ENCODE results near the gene CPD.

The CPD gene

GRCh38 chr17:30354701-30355100 is 24.0 kb upstream of the CPD start:
- DNase-seq (ENCODE audit: low read depth in 2 of 2) = no peak

GRCh38 chr17:30357476-30357875 is 21.3 kb upstream of the CPD start:
- no peak for DNase-seq (ENCODE audit: low read depth in 2 of 2)

DNA sequence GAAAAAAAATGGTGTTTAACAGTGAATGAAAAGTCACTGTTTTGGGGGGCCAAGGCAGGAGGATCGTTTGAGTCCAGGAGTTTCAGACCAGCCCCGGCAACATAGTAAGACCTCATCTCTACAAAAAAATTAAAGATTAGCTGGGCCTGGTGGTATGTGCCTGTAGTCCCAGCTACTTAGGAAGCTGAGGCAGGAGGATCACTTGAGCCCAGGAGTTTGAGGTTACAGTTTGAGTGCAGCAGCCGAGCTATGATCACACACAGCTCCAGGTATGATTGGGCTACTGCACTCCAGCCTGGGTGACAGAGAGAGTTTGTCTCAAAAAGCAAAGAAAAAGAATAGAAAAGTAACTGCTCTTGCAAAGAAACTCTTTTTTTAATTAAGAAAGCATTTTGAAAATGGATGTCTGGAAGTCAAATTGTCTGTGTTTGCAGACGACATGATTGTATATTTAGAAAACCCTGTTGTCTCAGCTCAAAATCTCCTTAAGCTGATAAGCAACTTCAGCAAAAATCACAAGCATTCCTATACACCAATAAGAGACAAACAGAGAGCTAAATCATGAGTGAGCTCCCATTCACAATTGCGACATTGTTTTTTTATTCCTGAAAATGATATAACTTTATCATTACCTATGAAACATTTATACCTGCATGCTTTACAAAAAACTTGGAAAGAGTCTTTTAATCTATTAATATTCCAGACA is 20.5 kb upstream of the CPD start:
- no peak for DNase-seq (ENCODE audit: low read depth in 2 of 2)

GRCh38 chr17:30360086-30360808 is 18.5 kb upstream of the CPD start:
- DNase-seq (ENCODE audit: low read depth in 2 of 2) = no peak

- no peak for DNase-seq (ENCODE audit: low read depth in 2 of 2)
Observed at GRCh38 chr17:30361766-30362279, 16.9 kb upstream of the CPD start.

- peak; percentile 39 to 50 for DNase-seq (ENCODE audit: low read depth in 2 of 2)
Observed at GRCh38 chr17:30363715-30364202, 15.0 kb upstream of the CPD start.

DNA sequence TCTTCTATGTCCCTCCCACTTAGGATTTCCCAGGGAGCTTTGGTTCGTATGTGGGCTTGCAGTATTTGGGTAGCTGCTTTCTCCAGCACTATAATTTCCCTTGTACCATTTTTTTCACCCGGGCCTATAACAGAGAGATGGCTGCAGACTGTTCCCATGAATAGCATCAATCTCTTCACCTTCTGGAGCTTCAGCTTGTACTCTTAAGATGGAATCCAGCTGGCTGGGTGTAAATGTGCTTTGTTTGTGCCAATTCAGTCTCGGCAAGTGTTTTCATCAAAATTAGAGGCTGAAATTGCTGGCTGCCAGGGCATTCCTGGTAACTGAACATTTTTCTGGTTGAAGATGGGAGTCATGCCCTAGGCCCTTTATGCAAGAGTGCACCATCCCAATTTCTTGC is 12.2 kb upstream of the CPD start:
- DNase-seq (ENCODE audit: low read depth in 2 of 2) = no peak

- DNase-seq (ENCODE audit: low read depth in 2 of 2) = no peak
Observed at GRCh38 chr17:30368912-30369720, 9.6 kb upstream of the CPD start.

DNA sequence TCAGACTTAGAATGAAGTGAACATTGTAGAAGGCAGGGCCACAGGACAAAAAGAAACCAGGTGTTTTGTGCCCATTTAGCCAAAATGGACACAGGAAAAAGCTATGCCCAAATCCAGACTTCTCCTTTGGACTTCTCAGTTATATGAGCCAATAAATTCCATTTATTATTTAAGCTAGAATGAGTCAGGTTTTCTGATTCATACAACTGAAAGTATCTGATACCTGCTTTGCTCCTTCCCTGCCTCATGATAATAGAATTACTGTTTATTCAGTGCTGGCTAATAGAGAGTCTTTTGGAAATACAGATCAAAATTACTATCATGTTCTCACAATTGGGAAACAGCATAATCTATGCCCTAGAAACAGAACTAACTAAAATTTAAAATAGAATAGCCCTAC is 8.7 kb upstream of the CPD start:
- DNase-seq (ENCODE audit: low read depth in 2 of 2) = no peak

DNA sequence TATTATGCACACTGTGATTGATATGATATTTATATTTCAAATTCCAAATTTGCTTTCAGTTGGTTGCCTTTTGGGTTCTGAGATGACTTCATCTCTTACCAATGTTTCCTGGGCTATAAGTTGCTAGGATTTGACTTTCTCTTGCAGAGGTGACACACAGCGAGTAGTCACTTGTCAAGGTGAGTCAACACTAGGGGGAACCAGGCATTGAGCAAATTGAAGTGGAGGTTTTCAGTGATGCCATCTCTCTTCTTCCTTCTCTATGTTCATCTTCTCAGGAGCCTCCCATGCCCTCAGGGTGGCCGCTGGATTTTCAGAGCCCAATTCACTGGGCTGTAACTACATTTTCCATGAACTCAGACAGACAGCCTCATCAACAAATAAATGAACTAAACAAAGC is 6.0 kb upstream of the CPD start:
- DNase-seq (ENCODE audit: low read depth in 2 of 2) = no peak

GRCh38 chr17:30375661-30376060 is 3.1 kb upstream of the CPD start:
- no peak for DNase-seq (ENCODE audit: low read depth in 2 of 2)

- no peak for DNase-seq (ENCODE audit: low read depth in 2 of 2)
Observed at GRCh38 chr17:30376621-30377452, 1.9 kb upstream of the CPD start.

GRCh38 chr17:30377574-30378240 is 1.0 kb upstream of the CPD start:
- no peak for DNase-seq (ENCODE audit: low read depth in 2 of 2)

- peak in 1 of 2 donors; percentile 36 for DNase-seq (ENCODE audit: low read depth in 2 of 2)
Observed at GRCh38 chr17:30378241-30378824, 394 bp upstream of the CPD start.

DNA sequence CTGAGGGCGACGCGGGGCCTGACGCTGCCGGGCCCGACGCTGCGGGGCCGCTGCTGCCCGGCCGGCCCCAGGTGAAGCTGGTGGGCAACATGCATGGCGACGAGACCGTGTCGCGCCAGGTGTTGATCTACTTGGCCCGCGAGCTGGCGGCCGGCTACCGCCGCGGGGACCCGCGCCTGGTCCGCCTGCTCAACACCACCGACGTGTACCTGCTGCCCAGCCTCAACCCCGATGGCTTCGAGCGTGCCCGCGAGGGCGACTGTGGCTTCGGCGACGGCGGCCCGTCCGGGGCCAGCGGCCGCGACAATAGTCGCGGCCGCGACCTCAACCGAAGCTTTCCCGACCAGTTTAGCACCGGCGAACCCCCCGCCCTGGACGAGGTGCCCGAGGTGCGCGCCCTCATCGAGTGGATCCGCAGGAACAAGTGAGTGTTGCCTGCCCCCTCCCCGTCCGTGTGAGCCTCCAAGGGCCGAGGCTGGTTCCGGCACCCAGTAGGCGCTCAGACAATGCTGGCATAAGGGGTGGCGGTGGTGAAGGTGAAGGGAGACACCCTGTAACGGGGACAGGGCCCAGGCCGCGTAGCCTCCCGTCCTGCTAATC is 676 bp downstream of the CPD start:
- no peak for DNase-seq (ENCODE audit: low read depth in 2 of 2)

DNA sequence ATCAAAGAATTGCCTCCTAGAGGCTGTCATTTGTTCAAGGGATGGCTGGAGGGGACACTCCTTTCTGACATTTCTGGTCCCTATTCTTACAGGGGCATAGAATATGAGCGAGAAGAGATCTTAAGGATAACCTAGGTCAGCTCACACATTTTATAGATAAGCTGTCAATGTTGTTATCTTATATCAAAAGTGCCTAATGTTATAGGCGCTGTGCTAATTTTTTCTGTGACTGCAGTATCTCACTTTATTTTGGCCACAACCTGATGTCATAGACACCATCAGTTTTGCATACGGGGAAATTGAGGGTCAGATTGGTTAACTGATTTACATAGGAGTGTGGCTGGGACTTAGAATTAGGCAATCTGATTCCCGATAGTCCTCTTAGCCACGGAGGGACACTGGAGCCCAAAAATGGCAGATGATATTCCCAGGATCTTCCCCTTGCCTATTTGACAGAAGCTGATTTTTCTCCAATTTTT is 1.2 kb downstream of the CPD start:
- no peak for DNase-seq (ENCODE audit: low read depth in 2 of 2)

DNA sequence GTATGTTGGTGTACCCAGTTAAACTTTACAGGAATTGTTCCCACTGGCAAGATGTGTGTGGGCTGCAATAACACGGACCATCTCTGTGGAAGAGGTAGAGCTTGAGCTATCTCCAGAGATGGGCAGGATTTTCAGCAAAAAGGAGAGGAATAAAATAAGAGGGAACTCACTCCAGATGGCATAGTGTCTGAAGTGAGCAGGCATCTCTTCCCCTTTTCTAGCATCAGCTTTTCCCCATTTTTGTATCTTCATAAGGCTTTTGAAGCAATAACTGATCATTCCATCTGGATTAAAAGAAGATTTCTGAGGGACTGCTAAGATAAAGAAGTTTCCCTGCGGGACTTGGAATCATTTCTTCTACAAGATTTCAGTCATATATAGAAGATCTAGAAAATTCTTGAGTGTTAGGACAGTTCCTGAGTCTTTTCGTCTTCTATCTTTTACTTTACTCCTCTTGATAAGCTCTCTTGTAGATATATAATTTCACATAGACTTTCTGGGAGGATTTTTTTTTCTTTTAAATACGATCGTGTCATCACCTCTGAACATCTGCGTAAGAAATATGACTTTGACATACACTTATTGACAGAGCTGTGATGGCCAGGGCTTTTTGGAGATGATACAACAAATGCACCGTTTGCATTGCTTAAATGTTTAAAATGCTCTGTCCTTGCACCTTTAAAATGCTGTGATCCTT is 2.1 kb downstream of the CPD start:
- DNase-seq (ENCODE audit: low read depth in 2 of 2) = no peak

DNA sequence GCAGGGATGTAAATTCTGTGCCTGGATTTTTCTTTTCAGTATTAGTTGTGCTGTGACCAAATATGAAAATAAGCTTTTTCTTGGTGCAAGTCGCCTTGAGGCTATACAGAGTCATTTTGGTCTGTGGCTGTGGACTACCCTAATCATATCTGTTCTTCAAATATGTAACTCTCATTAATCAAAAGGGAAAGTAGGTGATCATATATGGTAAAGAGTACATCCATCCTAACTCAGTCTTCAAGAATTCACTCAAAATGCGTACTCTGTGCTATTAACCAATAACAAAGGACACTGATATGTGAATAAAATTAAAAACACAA is 2.6 kb downstream of the CPD start:
- DNase-seq (ENCODE audit: low read depth in 2 of 2) = no peak

DNA sequence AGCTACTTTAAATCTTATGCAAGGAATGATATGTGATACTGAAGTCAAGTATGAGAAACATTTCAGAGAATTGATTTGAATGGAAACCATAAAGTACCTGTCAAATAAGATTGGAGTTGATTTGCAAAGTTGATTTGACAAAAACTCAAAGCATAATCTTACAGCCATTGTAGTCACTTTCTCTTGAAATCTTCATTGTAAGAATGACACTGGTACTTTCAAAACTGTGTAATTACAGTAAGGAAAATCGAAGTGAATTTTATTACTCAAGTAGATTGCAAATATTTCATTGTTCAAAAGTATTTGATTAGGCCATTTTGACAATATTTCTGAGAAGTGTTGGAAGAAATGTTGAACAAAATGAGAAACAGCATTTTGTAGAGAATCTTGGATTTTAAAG is 3.6 kb downstream of the CPD start:
- DNase-seq (ENCODE audit: low read depth in 2 of 2) = no peak

Data from stimulated activated CD4-positive, alpha-beta T cell treated with anti-CD3 and anti-CD28 coated beads, Interleukin-1b, Interleukin-23, amount 100 ng/mL, for 1 hour (primary cell).